ENCODE data around the gene LLPH. TPM values are rescaled to one million over a fixed set of nuclear protein-coding genes. Genes with fewer than 3 reads are reported as not detected.

Gene LLPH
- total RNA-seq, 1 donor from 2014 or later = 19.9 TPM

DNA sequence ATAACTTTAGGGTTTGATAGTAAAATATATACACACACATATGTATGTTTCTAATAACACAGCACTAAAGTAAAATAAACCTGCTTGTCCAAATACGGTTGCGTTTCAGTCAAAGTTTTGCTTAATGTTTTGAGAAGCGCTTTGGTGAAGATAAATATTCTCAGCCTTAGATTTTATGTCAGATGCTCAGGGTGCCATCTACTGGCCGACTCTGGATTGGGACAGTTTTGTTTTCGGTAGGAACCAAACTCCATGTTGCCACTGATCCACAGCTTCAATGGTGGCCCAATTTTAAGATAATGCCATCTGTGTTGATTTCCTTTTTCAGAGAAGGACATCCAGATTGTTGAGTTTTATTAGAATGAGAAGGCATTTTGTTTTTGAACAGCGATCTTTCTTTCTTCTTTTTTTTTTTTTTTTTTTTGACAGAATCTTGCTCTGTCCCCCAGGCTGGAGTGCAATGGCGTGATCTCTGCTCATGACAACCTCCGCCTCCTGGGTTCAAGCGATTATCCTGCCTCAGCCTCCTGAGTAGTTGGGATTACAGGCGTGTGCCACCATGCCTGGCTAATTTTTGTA lies 43.1 kb downstream of the LLPH start:
- peaks cover 5% of the 10 kb centered on the region for H3K4me1 ChIP-seq
- H3K4me2 ChIP-seq = no peak overlapping the region
- H3K27me3 ChIP-seq = no peaks in the 10 kb centered on the region
- Mint-ChIP-seq H3K4me1 (peaks cover under 1% of the 10 kb centered on the region), H3K27ac (peak overlapping the region; percentile 55), H3K9me3 (peaks cover 5% of the 10 kb centered on the region), H3K36me3 (no peaks in the 10 kb centered on the region), H3K27me3 (ENCODE audit: insufficient read depth, low read depth) (peaks cover 2% of the 10 kb centered on the region), H3K4me3 (no peak overlapping the region)
- peak; percentile 62 for DNase-seq (ENCODE audit: low spot score)
- no peaks in the 10 kb centered on the region for H4K20me1 ChIP-seq (ENCODE audit: low read depth)
- no peak overlapping the region for H3K4me3 ChIP-seq
- H3F3A ChIP-seq (ENCODE audit: low read depth) = no peaks in the 10 kb centered on the region
- H3K27ac ChIP-seq = no peak overlapping the region
- H3K9me3 ChIP-seq (ENCODE audit: low read depth) = no peaks in the 10 kb centered on the region
- no peaks in the 10 kb centered on the region for H3K79me2 ChIP-seq (ENCODE audit: low read depth)
- no peaks in the 10 kb centered on the region for H3K36me3 ChIP-seq
- no peak overlapping the region for H2AFZ ChIP-seq (replicated peaks)
- H3K9ac ChIP-seq = no peak overlapping the region
- TF ChIP-seq EZH2phosphoT487 (IDR thresholded peaks at IDR 0.05) (no peak), EZH2 (IDR thresholded peaks at IDR 0.05) (no peak)
- TF ChIP-seq, protein P1, sequence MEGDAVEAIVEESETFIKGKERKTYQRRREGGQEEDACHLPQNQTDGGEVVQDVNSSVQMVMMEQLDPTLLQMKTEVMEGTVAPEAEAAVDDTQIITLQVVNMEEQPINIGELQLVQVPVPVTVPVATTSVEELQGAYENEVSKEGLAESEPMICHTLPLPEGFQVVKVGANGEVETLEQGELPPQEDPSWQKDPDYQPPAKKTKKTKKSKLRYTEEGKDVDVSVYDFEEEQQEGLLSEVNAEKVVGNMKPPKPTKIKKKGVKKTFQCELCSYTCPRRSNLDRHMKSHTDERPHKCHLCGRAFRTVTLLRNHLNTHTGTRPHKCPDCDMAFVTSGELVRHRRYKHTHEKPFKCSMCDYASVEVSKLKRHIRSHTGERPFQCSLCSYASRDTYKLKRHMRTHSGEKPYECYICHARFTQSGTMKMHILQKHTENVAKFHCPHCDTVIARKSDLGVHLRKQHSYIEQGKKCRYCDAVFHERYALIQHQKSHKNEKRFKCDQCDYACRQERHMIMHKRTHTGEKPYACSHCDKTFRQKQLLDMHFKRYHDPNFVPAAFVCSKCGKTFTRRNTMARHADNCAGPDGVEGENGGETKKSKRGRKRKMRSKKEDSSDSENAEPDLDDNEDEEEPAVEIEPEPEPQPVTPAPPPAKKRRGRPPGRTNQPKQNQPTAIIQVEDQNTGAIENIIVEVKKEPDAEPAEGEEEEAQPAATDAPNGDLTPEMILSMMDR (IDR thresholded peaks at IDR 0.05) = peak; percentile 82

DNA sequence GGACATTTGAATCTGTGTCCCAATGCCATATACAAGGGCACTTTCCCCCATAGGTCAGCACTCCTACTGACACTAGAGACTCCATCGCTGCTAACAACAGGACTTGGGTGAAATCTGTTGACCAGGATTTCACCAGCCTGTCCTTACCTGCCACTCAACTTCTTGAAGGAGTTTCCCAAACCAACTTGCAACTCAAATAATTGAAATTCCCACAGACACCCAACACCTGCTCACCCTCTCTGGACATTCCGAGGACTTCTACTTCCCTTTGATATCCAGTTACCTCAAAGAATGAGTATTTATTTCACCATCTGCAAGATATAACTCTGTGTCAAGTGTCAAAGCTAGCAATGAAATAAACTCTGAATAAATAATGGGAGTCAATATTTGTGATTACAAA lies 44.6 kb downstream of the LLPH start:
- no peaks in the 10 kb centered on the region for H3K9me3 ChIP-seq (ENCODE audit: low read depth)
- Mint-ChIP-seq H3K27ac (no peak overlapping the region), H3K4me1 (no peaks in the 10 kb centered on the region), H3K4me3 (no peak overlapping the region), H3K36me3 (no peaks in the 10 kb centered on the region), H3K9me3 (peaks cover 5% of the 10 kb centered on the region), H3K27me3 (ENCODE audit: insufficient read depth, low read depth) (peaks cover 2% of the 10 kb centered on the region)
- no peaks in the 10 kb centered on the region for H3F3A ChIP-seq (ENCODE audit: low read depth)
- H3K4me1 ChIP-seq = peaks cover 5% of the 10 kb centered on the region
- TF ChIP-seq EZH2 (IDR thresholded peaks at IDR 0.05) (no peak), EZH2phosphoT487 (IDR thresholded peaks at IDR 0.05) (no peak)
- TF ChIP-seq, protein P1 (IDR thresholded peaks at IDR 0.05) = no peak
- H3K79me2 ChIP-seq (ENCODE audit: low read depth) = no peaks in the 10 kb centered on the region
- H4K20me1 ChIP-seq (ENCODE audit: low read depth) = no peaks in the 10 kb centered on the region
- no peak overlapping the region for H3K4me3 ChIP-seq
- H3K27me3 ChIP-seq = no peaks in the 10 kb centered on the region
- H3K36me3 ChIP-seq = no peaks in the 10 kb centered on the region
- no peak overlapping the region for H3K4me2 ChIP-seq
- no peak overlapping the region for H3K27ac ChIP-seq
- DNase-seq (ENCODE audit: low spot score) = no peak
- no peak overlapping the region for H2AFZ ChIP-seq (replicated peaks)
- no peak overlapping the region for H3K9ac ChIP-seq

DNA sequence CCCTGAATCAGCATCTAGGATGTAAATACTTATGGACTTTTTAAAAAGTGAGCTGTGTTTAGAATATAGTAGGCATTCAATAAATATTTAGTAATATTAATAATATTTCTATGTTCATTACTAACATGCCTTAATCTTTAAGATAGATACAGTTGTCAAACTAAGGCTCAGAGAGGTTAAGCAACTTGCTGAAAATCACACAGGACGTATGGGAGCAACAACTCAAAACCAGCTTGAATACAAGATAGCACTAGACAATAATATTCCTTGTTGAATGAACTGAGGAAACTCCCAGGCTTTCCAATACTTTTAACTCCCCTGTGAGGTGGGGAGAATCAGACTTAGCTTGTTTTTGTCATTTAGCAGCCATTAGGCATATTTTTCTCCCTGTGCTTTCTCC lies 45.3 kb downstream of the LLPH start:
- Histone ChIP-seq H3K4me1 (peaks cover 5% of the 10 kb centered on the region), H3K79me2 (ENCODE audit: low read depth) (no peaks in the 10 kb centered on the region), H3K9me3 (ENCODE audit: low read depth) (no peaks in the 10 kb centered on the region), H3F3A (ENCODE audit: low read depth) (no peaks in the 10 kb centered on the region), H3K9ac (no peak overlapping the region), H3K36me3 (no peaks in the 10 kb centered on the region), H4K20me1 (ENCODE audit: low read depth) (no peaks in the 10 kb centered on the region), H3K27me3 (no peaks in the 10 kb centered on the region), H3K4me3 (no peak overlapping the region), H3K27ac (no peak overlapping the region), H2AFZ (replicated peaks) (no peak overlapping the region), H3K4me2 (no peak overlapping the region)
- Mint-ChIP-seq H3K27me3 (ENCODE audit: insufficient read depth, low read depth) (peaks cover 2% of the 10 kb centered on the region), H3K9me3 (peaks cover 5% of the 10 kb centered on the region), H3K36me3 (no peaks in the 10 kb centered on the region), H3K27ac (no peak overlapping the region), H3K4me1 (no peaks in the 10 kb centered on the region), H3K4me3 (no peak overlapping the region)
- TF ChIP-seq EZH2 (IDR thresholded peaks at IDR 0.05) (no peak), EZH2phosphoT487 (IDR thresholded peaks at IDR 0.05) (no peak)
- TF ChIP-seq, protein P1 (IDR thresholded peaks at IDR 0.05) = no peak
- DNase-seq (ENCODE audit: low spot score) = no peak

All from neural progenitor cell (in vitro differentiated cells).